Stimulated activated CD4-positive, alpha-beta T cell treated with anti-CD3 and anti-CD28 coated beads, TNF-alpha, amount 100 ng/mL, for 48 hours (primary cell): ENCODE measurements around the gene RTF2.

Experiments
- DNase-seq, 3 donors: peaks; one replicate each; pipeline ENCODE4 v3.0.0-alpha.2; 2020; ENCODE audit warnings: low read depth in 3 of 3

Gene RTF2

GRCh38 chr20:56438284-56438683 is 30.1 kb upstream of the RTF2 start:
- DNase-seq, result no peak

- DNase-seq, result no peak
Observed at GRCh38 chr20:56439771-56440291, 28.6 kb upstream of the RTF2 start.

- no peak for DNase-seq
Observed at GRCh38 chr20:56440346-56441007, 27.9 kb upstream of the RTF2 start.

GRCh38 chr20:56442389-56443365 is 25.8 kb upstream of the RTF2 start:
- no peak for DNase-seq

- no peak for DNase-seq
Observed at GRCh38 chr20:56443654-56444540, 24.5 kb upstream of the RTF2 start.

- DNase-seq, result no peak
Observed at GRCh38 chr20:56445130-56445529, 23.3 kb upstream of the RTF2 start.

GRCh38 chr20:56445540-56445939 is 22.9 kb upstream of the RTF2 start:
- no peak for DNase-seq

- DNase-seq, result no peak
Observed at GRCh38 chr20:56447227-56447626, 21.2 kb upstream of the RTF2 start.

GRCh38 chr20:56449459-56449858 is 19.0 kb upstream of the RTF2 start:
- no peak for DNase-seq

GRCh38 chr20:56451056-56451765 is 17.2 kb upstream of the RTF2 start:
- DNase-seq, result no peak

GRCh38 chr20:56453352-56453751 is 15.1 kb upstream of the RTF2 start:
- DNase-seq, result no peak

- peak in 1 of 3 donors; percentile 12 for DNase-seq
Observed at GRCh38 chr20:56454754-56455153, 13.7 kb upstream of the RTF2 start.

- DNase-seq, result no peak
Observed at GRCh38 chr20:56458206-56458821, 10.1 kb upstream of the RTF2 start.

GRCh38 chr20:56460459-56460858 is 8.0 kb upstream of the RTF2 start:
- DNase-seq, result no peak

- no peak for DNase-seq
Observed at GRCh38 chr20:56461576-56461975, 6.9 kb upstream of the RTF2 start.

GRCh38 chr20:56463428-56463827 is 5.0 kb upstream of the RTF2 start:
- no peak for DNase-seq

GRCh38 chr20:56465997-56466396 is 2.4 kb upstream of the RTF2 start:
- no peak for DNase-seq

- DNase-seq, result no peak
Observed at GRCh38 chr20:56467968-56468315, 485 bp upstream of the RTF2 start.

GRCh38 chr20:56469077-56469449 is 636 bp downstream of the RTF2 start:
- DNase-seq, result no peak

- no peak for DNase-seq
Observed at GRCh38 chr20:56483970-56484369, 15.5 kb downstream of the RTF2 start.

- no peak for DNase-seq
Observed at GRCh38 chr20:56487216-56487615, 18.8 kb downstream of the RTF2 start.
